Lung (tissue), 12 donors: ENCODE results near the gene FBRSL1. TPM values are rescaled to one million over a fixed set of nuclear protein-coding genes. Genes with fewer than 3 reads are reported as not detected.

Source experiments
- ATAC-seq: fragments of 200-7000 bp; cut with Tn5 transposase; one replicate; pipeline ENCODE4 v1.9.1; 2020; ENCODE audit warnings: moderate number of reproducible peaks; ENCODE audit not compliant: insufficient read depth, low FRiP score
- DNase-seq, 3 donors: peaks; one replicate each; pipeline ENCODE4 v3.0.0-alpha.2; 2013 to 2017
- H3K27ac ChIP-seq, 2 donors: one replicate each; pipeline ENCODE4 v1.5.1; 2013; ENCODE audit warnings: mild to moderate bottlenecking in 2 of 2, moderate library complexity in 2 of 2, control low read depth in 1 of 2, inconsistent platforms in 1 of 2, low read depth in 1 of 2, low read length in 1 of 2
- H3K27me3 ChIP-seq, 3 donors: one replicate each; pipeline ENCODE4 v1.5.1; 2013; ENCODE audit warnings: low read length in 2 of 3; ENCODE audit not compliant: control insufficient read depth in 3 of 3, insufficient read depth in 3 of 3
- H3K36me3 ChIP-seq, 4 donors: one replicate each; pipeline ENCODE4 v1.5.1; 2013; ENCODE audit warnings: low read length in 4 of 4, mild to moderate bottlenecking in 1 of 4, moderate library complexity in 1 of 4; ENCODE audit not compliant: control insufficient read depth in 4 of 4, insufficient read depth in 4 of 4
- H3K4me1 ChIP-seq, 5 donors: one replicate each; pipeline ENCODE4 v1.5.1; 2013; ENCODE audit warnings: low read length in 5 of 5, mild to moderate bottlenecking in 2 of 5, moderate library complexity in 1 of 5; ENCODE audit not compliant: control insufficient read depth in 5 of 5, insufficient read depth in 5 of 5
- H3K4me3 ChIP-seq: one replicate; pipeline ENCODE4 v1.5.1; 2013; ENCODE audit warnings: mild to moderate bottlenecking, control low read depth, moderate library complexity
- H3K9ac ChIP-seq, 2 donors: one replicate each; pipeline ENCODE4 v1.5.1; 2013; ENCODE audit warnings: low read length in 2 of 2, control low read depth in 1 of 2; ENCODE audit not compliant: insufficient read depth in 1 of 2
- H3K9me3 ChIP-seq, 4 donors: one replicate each; pipeline ENCODE4 v1.5.1; 2013; ENCODE audit warnings: low read length in 3 of 4, mild to moderate bottlenecking in 1 of 4, moderate library complexity in 1 of 4; ENCODE audit not compliant: control insufficient read depth in 4 of 4, insufficient read depth in 3 of 4
- WGBS, 2 donors: extraction: QIAGEN DNeasy Blood & Tissue Kit; methylation state at CpG; one replicate each; pipeline ENCODE4 v1.1.7; 2013; 5-methylcytosine and 5-hydroxymethylcytosine counted together
- polyA plus RNA-seq, 2 donors: library from polyadenylated mRNA; stranded (reverse); fragments of 200-250 nt; gene quantifications; one replicate each; pipeline ENCODE4 v1.2.1, GENCODE V29; 2013
- total RNA-seq, 2 donors: library from RNA; depleted of rRNA in 1 of 2; stranded (reverse); fragments of >200 nt in 1 of 2; gene quantifications; one replicate each; pipeline ENCODE4 v1.2.1, GENCODE V29; 2014 to 2021
- TF ChIP-seq, protein P1 (sequence below): IDR thresholded peaks from 2 replicates; pipeline ENCODE4 v1.5.1; 2012; ENCODE audit warnings: mild to moderate bottlenecking; ENCODE audit errors: control extremely low read depth, extremely low read depth
- donor health status: control.
- donor health status: control.
- donor health status: Bipolar disorder and iron deficiency.
- donor health status: healthy.
- donor health status: DM: yes; HTN: yes; CAD: no.

FBRSL1 gene
- total and polyA plus RNA-seq, 4 donors = 10.6 to 56.9 (median 22.3) TPM

DNA sequence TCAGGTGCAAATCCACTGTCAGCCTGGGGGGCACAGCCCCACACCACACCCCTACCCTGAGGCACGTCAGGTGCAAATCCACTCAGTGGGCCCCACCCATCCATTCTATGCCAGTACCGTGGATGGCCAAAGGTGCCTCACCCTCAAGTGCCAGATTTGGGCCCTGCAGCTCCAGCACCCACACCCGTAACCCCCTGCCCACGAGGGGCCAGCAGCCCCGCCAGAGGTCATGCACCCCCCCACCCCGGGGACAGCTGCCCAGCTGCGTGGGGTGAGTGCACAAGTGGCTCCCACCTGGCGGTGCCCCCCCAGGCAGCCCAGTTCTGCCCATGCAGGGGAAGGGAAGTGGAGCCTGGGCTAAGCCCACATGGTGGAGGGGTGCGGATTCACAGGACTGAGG lies 51.2 kb downstream of the FBRSL1 start:
- H3K4me1 ChIP-seq = peaks cover 0 to 7% (median 2%) of the 10 kb centered on the region in 5 donors
- TF ChIP-seq, protein P1, sequence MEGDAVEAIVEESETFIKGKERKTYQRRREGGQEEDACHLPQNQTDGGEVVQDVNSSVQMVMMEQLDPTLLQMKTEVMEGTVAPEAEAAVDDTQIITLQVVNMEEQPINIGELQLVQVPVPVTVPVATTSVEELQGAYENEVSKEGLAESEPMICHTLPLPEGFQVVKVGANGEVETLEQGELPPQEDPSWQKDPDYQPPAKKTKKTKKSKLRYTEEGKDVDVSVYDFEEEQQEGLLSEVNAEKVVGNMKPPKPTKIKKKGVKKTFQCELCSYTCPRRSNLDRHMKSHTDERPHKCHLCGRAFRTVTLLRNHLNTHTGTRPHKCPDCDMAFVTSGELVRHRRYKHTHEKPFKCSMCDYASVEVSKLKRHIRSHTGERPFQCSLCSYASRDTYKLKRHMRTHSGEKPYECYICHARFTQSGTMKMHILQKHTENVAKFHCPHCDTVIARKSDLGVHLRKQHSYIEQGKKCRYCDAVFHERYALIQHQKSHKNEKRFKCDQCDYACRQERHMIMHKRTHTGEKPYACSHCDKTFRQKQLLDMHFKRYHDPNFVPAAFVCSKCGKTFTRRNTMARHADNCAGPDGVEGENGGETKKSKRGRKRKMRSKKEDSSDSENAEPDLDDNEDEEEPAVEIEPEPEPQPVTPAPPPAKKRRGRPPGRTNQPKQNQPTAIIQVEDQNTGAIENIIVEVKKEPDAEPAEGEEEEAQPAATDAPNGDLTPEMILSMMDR = no peak
- ATAC-seq = no peak
- peaks cover 0 to 4% (median 0%) of the 10 kb centered on the region in 4 donors for H3K9me3 ChIP-seq
- no peak for DNase-seq
- no peak overlapping the region for H3K27ac ChIP-seq
- no peak overlapping the region for H3K4me3 ChIP-seq
- peaks cover 0 to 9% (median 4%) of the 10 kb centered on the region in 4 donors for H3K36me3 ChIP-seq
- 91 to 93% methylated on average over 9 of the region's 9 CpGs for WGBS, 2 donors
- no peaks in the 10 kb centered on the region for H3K27me3 ChIP-seq
- H3K9ac ChIP-seq = no peak overlapping the region

DNA sequence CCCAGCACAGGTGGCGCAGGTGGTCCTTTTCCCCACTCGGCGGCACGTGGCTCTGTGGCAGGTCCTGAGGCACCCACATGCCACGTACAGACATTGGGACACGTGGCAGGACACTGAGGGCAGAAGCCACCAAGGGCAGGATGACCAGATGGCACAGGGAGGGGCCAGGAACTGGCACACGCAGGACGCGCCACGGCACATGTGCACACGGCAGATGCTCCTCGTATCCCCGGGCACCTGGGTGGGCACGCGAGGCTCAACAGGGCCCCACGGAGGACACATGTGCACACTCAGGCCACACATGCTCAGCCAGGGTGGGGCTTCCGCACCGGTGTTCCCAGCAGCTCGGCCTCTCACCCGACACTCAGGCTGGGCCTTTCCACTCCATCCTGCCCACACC lies 52.0 kb downstream of the FBRSL1 start:
- H3K9me3 ChIP-seq = no peaks in the 10 kb centered on the region
- DNase-seq (no peak), ATAC-seq (no peak)
- no peaks in the 10 kb centered on the region for H3K27me3 ChIP-seq
- H3K27ac ChIP-seq = no peak overlapping the region
- H3K4me3 ChIP-seq = no peak overlapping the region
- peaks cover 0 to 9% (median 2%) of the 10 kb centered on the region in 4 donors for H3K36me3 ChIP-seq
- WGBS, 2 donors = 93 to 97% methylated on average over 20 of the region's 20 CpGs
- H3K9ac ChIP-seq = no peak overlapping the region
- peaks cover 0 to 7% (median 0%) of the 10 kb centered on the region in 5 donors for H3K4me1 ChIP-seq
- TF ChIP-seq, protein P1 = no peak

DNA sequence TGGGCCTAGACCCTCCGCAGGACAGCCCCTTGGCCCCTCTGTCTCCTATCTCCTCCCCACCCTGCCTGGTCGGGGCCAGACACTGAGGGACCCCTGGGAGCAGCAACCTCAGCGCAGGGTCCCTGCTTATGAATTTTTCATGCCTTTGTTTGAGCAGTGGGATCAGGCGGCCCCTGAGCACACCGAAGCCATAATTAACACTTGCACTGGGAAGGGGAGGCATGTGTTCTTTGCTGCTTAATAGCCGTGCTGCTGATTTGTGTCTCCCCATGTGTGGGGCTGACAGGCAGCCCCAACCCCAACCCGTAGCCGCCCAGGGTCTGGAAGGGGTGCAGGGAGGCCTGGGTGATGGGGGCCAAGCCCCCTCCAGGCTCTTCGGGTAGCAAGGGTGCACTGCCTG lies 52.7 kb downstream of the FBRSL1 start:
- H3K9ac ChIP-seq = no peak overlapping the region
- DNase-seq (no peak), ATAC-seq (no peak)
- no peak overlapping the region for H3K27ac ChIP-seq
- H3K9me3 ChIP-seq = no peaks in the 10 kb centered on the region
- no peaks in the 10 kb centered on the region for H3K27me3 ChIP-seq
- TF ChIP-seq, protein P1 = no peak
- 95% methylated on average over 9 of the region's 9 CpGs for whole genome bisulfite sequencing, 2 donors
- no peak overlapping the region for H3K4me3 ChIP-seq
- H3K4me1 ChIP-seq = peaks cover 0 to 7% (median 0%) of the 10 kb centered on the region in 5 donors
- peaks cover 0 to 11% (median 2%) of the 10 kb centered on the region in 4 donors for H3K36me3 ChIP-seq
